Peyer's patch (tissue), 4 donors: ENCODE measurements around the gene RTN4. TPM values are rescaled to one million over a fixed set of nuclear protein-coding genes. Genes with fewer than 3 reads are reported as not detected.

Source experiments
- DNase-seq, 3 donors: peaks; one replicate each; pipeline ENCODE4 v3.0.0-alpha.2; 2017 to 2019
- H3K27ac ChIP-seq, 4 donors: fragments of 200-600 bp; sonication (generic); one replicate each; pipeline ENCODE4 v1.5.1; 2016 to 2019
- H3K27me3 ChIP-seq, 2 donors: fragments of 200-600 bp; sonication (generic); one replicate each; pipeline ENCODE4 v1.5.1; 2019
- H3K36me3 ChIP-seq, 3 donors: fragments of 200-600 bp; sonication (generic); one replicate each; pipeline ENCODE4 v1.5.1; 2016 to 2019
- H3K4me1 ChIP-seq, 4 donors: fragments of 200-600 bp; sonication (generic); one replicate each; pipeline ENCODE4 v1.5.1; 2016 to 2019
- H3K4me3 ChIP-seq, 4 donors: fragments of 200-600 bp; sonication (generic); 1 replicate in 3 of 4; 2 replicates in 1 of 4; pipeline ENCODE4 v1.5.1; 2016 to 2019; ENCODE audit warnings: mild to moderate bottlenecking in 1 of 4
- H3K9me3 ChIP-seq, 4 donors: fragments of 200-600 bp; sonication (generic); one replicate each; pipeline ENCODE4 v1.5.1; 2016 to 2019; ENCODE audit warnings: mild to moderate bottlenecking in 1 of 4
- POLR2A ChIP-seq, 2 donors: fragments of 450-650 bp; IDR thresholded peaks; one replicate each; pipeline ENCODE4 v1.5.1; 2017; ENCODE audit warnings: antibody characterized with exemption in 2 of 2, mild to moderate bottlenecking in 2 of 2, moderate library complexity in 2 of 2
- total RNA-seq, 4 donors: library from RNA; depleted of rRNA; stranded (reverse); fragments of >200 nt; gene quantifications; one replicate each; pipeline ENCODE4 v1.1.0, GENCODE V29; 2016
- TF ChIP-seq, protein P1 (sequence below), 6 experiments: fragments of 450-650 bp in 4 of 6; fragments of 200-600 bp in 2 of 6; sonication (generic) in 1 of 6; IDR thresholded peaks; one replicate each; pipeline ENCODE4 v1.5.1; 2017 to 2019; ENCODE audit warnings: antibody characterized with exemption in 6 of 6, mild to moderate bottlenecking in 3 of 6, moderate library complexity in 1 of 6

The RTN4 gene, protein sequence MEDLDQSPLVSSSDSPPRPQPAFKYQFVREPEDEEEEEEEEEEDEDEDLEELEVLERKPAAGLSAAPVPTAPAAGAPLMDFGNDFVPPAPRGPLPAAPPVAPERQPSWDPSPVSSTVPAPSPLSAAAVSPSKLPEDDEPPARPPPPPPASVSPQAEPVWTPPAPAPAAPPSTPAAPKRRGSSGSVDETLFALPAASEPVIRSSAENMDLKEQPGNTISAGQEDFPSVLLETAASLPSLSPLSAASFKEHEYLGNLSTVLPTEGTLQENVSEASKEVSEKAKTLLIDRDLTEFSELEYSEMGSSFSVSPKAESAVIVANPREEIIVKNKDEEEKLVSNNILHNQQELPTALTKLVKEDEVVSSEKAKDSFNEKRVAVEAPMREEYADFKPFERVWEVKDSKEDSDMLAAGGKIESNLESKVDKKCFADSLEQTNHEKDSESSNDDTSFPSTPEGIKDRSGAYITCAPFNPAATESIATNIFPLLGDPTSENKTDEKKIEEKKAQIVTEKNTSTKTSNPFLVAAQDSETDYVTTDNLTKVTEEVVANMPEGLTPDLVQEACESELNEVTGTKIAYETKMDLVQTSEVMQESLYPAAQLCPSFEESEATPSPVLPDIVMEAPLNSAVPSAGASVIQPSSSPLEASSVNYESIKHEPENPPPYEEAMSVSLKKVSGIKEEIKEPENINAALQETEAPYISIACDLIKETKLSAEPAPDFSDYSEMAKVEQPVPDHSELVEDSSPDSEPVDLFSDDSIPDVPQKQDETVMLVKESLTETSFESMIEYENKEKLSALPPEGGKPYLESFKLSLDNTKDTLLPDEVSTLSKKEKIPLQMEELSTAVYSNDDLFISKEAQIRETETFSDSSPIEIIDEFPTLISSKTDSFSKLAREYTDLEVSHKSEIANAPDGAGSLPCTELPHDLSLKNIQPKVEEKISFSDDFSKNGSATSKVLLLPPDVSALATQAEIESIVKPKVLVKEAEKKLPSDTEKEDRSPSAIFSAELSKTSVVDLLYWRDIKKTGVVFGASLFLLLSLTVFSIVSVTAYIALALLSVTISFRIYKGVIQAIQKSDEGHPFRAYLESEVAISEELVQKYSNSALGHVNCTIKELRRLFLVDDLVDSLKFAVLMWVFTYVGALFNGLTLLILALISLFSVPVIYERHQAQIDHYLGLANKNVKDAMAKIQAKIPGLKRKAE
- total RNA-seq, result 100 to 1,000 TPM; 140 to 313 (median 195) TPM

DNA sequence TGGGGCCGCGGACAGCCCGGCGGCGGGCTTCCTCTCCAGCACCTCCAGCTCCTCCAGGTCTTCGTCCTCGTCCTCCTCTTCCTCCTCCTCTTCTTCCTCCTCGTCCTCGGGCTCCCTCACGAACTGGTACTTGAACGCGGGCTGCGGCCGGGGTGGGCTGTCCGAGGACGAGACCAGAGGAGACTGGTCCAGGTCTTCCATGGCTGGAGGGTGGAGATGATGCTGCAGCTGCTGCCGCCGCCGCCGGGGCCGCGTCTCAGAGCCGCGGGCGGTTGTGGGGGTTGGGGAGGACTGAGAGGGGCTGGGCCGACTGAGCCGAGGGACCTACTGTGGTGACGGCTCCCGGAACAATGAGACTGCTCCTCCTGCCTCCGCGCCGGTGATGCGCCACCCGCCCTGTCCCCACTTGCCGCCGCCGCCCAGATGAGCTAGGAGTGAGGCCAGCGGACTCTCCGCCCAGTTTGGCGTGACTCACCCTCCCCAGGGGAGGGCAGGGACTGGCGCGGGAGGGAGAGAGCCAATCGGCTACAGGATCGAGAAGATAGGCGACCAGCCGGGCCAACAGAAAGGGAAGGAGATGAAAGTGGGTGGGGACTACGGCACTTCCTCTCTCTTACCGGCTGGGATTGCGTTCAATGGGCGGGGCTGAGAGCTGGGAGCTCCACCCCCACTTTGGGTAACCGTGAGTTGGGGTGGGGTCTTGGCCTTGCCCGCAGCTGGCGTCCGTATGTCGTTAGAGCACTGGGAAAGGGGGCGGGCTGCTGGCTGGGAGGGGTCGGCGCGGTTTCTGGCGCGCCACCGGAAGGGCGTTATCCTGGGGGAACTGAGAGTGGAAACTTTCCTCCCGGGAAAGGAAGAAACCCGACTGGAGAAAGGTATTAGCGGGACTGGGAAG is at the start of gene RTN4:
Gene RTN4 (minus strand): TSS at position 352 of the 895 bp plus-strand sequence. CDS start 151 bp downstream, at position 201.
- H3K4me1 ChIP-seq, result peaks cover 0 to 38% (median 14%) of the 10 kb centered on the region in 4 donors
- no peaks in the 10 kb centered on the region for H3K27me3 ChIP-seq
- peak; percentile 96 to 99 (median 99) for DNase-seq
- no peaks in the 10 kb centered on the region for H3K36me3 ChIP-seq
- peak within 1 kb of the TSS; percentile 74 to 96 (median 82) for H3K4me3 ChIP-seq
- H3K9me3 ChIP-seq, result no peaks in the 10 kb centered on the region
- TF ChIP-seq, protein P1, sequence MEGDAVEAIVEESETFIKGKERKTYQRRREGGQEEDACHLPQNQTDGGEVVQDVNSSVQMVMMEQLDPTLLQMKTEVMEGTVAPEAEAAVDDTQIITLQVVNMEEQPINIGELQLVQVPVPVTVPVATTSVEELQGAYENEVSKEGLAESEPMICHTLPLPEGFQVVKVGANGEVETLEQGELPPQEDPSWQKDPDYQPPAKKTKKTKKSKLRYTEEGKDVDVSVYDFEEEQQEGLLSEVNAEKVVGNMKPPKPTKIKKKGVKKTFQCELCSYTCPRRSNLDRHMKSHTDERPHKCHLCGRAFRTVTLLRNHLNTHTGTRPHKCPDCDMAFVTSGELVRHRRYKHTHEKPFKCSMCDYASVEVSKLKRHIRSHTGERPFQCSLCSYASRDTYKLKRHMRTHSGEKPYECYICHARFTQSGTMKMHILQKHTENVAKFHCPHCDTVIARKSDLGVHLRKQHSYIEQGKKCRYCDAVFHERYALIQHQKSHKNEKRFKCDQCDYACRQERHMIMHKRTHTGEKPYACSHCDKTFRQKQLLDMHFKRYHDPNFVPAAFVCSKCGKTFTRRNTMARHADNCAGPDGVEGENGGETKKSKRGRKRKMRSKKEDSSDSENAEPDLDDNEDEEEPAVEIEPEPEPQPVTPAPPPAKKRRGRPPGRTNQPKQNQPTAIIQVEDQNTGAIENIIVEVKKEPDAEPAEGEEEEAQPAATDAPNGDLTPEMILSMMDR (IDR thresholded peaks at IDR 0.05), result peak in 3 of 6 experiments; percentile 29 to 46 (median 41)
- peak; percentile 98 to 99 for TF ChIP-seq POLR2A (IDR thresholded peaks at IDR 0.05)
- peak within 1 kb of the TSS; percentile 95 to 99 (median 98) for H3K27ac ChIP-seq

DNA sequence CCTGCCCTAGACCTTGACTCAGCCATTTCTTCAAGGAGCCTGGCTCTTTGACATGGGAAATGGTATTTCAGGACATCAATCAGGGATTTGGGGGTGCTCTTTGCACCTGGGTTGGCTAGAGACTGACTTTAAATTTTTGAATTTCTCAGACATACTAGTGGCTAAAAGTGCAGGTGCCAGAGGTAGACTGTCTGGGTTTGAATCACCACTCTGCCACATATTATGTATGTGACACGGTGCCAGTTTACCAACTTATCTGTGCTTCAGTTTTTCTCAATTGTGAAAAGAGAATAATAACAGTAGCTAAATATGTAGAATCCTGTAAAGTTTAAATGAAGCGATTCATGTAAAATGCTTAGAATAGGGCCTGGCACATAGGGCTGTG is 49.2 kb upstream of the RTN4 start:
- H3K9me3 ChIP-seq, result no peaks in the 10 kb centered on the region
- peaks cover 0 to 22% (median 0%) of the 10 kb centered on the region in 4 donors for H3K4me1 ChIP-seq
- H3K36me3 ChIP-seq, result no peaks in the 10 kb centered on the region
- no peak for DNase-seq
- no peak for TF ChIP-seq POLR2A (IDR thresholded peaks at IDR 0.05)
- TF ChIP-seq, protein P1 (IDR thresholded peaks at IDR 0.05), result no peak
- no peak overlapping the region for H3K4me3 ChIP-seq
- peak overlapping the region; percentile 19 to 77 (median 48) for H3K27ac ChIP-seq
- H3K27me3 ChIP-seq, result no peaks in the 10 kb centered on the region

DNA sequence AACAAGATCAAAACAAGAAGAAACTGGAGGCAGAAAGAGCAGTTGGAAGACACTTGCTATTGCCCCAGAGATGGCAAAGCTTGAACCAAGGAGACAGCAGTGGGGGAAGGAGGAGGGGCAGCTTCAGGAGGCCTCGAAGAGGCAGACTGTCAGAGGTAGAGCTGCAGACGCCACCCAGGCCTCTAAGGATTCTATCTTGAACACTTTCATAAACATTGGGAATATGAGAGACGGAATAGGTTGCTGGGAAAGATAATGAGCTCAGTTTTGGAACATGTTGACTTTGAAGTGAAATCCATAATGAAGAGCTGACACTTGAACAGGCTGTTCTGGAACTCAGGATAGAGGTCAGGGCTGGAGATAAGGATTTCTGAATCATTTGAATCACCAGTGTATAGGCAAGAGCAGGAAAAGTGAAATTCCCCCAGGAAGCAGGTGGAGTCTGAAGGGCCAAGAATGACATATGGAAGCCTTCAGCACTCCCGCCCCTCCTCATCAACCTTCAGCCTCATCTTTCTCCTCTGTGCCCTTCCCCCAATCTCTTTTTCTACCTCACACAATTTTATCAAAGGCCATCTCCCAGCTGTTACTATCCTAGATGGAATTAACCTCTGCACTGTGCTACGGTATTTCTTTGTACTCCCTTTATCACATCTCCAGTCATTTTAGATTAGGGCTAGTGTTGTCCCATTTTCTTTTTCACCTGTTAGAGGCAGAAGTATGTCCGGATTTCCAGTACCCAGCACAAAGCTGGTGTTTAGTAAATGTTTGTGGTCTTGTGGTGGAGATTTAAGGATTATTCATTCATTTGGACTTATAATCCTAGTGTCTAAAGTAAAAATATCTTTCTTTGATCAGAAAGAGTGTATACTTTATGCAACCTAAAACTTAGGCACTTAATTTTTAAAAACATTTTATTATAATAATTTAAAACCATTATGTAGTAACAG is 47.5 kb upstream of the RTN4 start:
- H3K27me3 ChIP-seq, result no peaks in the 10 kb centered on the region
- no peak for TF ChIP-seq POLR2A (IDR thresholded peaks at IDR 0.05)
- TF ChIP-seq, protein P1 (IDR thresholded peaks at IDR 0.05), result no peak

DNA sequence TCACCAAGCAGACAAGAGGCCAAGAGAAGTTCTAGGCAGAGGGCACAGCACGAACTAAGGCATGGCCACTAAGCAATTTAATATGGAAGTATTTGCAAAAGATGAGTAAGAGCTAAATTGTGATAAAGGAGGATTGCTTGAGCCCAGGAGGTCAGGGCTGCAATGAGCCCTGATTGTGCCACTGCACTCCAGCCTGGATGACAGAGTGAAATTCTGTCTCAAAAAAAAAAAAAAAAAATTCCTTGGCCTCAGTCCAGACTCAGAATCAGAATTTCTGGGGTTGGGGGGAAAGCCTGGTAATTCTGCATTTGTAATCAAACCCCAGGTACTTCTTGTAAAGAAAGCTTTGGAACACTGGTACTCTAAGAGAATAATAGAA is 46.8 kb upstream of the RTN4 start:
- TF ChIP-seq, protein P1 (IDR thresholded peaks at IDR 0.05), result no peak
- no peak for TF ChIP-seq POLR2A (IDR thresholded peaks at IDR 0.05)
- no peak for DNase-seq
- H3K36me3 ChIP-seq, result no peaks in the 10 kb centered on the region
- H3K27me3 ChIP-seq, result no peaks in the 10 kb centered on the region
- H3K9me3 ChIP-seq, result no peaks in the 10 kb centered on the region
- no peak overlapping the region for H3K4me3 ChIP-seq
- peaks cover 0 to 22% (median 0%) of the 10 kb centered on the region in 4 donors for H3K4me1 ChIP-seq
- H3K27ac ChIP-seq, result peak overlapping the region in 3 of 4 donors; percentile 4 to 76 (median 74)

More for the DNA sequence above, 47.5 kb upstream of the RTN4 start:
- Histone ChIP-seq H3K36me3 (no peaks in the 10 kb centered on the region), H3K4me1 (peaks cover 0 to 22% (median 0%) of the 10 kb centered on the region in 4 donors), H3K27ac (peak overlapping the region in 3 of 4 donors; percentile 7 to 76 (median 74)), H3K4me3 (no peak overlapping the region), H3K9me3 (no peaks in the 10 kb centered on the region)
- DNase-seq, result peak in 1 of 3 donors; percentile 75
